Esophagus (tissue), 2 donors: Measurements from ENCODE around the gene SPAG16. TPM values are rescaled to one million over a fixed set of nuclear protein-coding genes. Genes with fewer than 3 reads are reported as not detected.
A peak's percentile ranks its signal among the peaks of the same experiment; 100 is the strongest.

Experiments used
- H3K27ac ChIP-seq, 2 donors: one replicate each; pipeline ENCODE4 v1.5.1; 2013; ENCODE audit warnings: low read depth in 2 of 2, mild to moderate bottlenecking in 2 of 2, inconsistent platforms in 1 of 2, low read length in 1 of 2, moderate library complexity in 1 of 2
- H3K27me3 ChIP-seq, 2 donors: one replicate each; pipeline ENCODE4 v1.6.1; 2013; ENCODE audit warnings: low read length in 2 of 2, control low read depth in 1 of 2, mild to moderate bottlenecking in 1 of 2; ENCODE audit not compliant: insufficient read depth in 2 of 2, control insufficient read depth in 1 of 2
- H3K36me3 ChIP-seq, 2 donors: one replicate each; pipeline ENCODE4 v1.6.1; 2013; ENCODE audit warnings: low read length in 1 of 2; ENCODE audit not compliant: control insufficient read depth in 2 of 2, insufficient read depth in 2 of 2
- H3K4me1 ChIP-seq, 2 donors: one replicate each; pipeline ENCODE4 v1.6.1; 2013; ENCODE audit warnings: low read length in 1 of 2; ENCODE audit not compliant: control insufficient read depth in 2 of 2, insufficient read depth in 2 of 2
- H3K4me3 ChIP-seq, 2 donors: one replicate each; pipeline ENCODE4 v1.5.1; 2013; ENCODE audit warnings: low read length in 2 of 2, mild to moderate bottlenecking in 2 of 2, low read depth in 1 of 2, moderate library complexity in 1 of 2
- H3K9me3 ChIP-seq, 2 donors: one replicate each; pipeline ENCODE4 v1.6.1; 2013; ENCODE audit warnings: mild to moderate bottlenecking in 2 of 2, low read depth in 1 of 2, low read length in 1 of 2, moderate library complexity in 1 of 2; ENCODE audit not compliant: control insufficient read depth in 2 of 2, insufficient read depth in 1 of 2
- WGBS, 2 donors: extraction: QIAGEN DNeasy Blood & Tissue Kit; methylation state at CpG; one replicate each; pipeline ENCODE4 v1.1.7; 2013; 5-methylcytosine and 5-hydroxymethylcytosine counted together
- polyA plus RNA-seq, 2 donors: library from polyadenylated mRNA; stranded (reverse); fragments of 200-250 nt; gene quantifications; one replicate each; pipeline ENCODE4 v1.2.3, GENCODE V29; 2013
- donor health status: healthy with polysubstance abuse.
- donor health status: Bipolar disorder and iron deficiency.

Gene SPAG16
- polyA plus RNA-seq, 2 donors, result 20.4 to 21.2 TPM

DNA sequence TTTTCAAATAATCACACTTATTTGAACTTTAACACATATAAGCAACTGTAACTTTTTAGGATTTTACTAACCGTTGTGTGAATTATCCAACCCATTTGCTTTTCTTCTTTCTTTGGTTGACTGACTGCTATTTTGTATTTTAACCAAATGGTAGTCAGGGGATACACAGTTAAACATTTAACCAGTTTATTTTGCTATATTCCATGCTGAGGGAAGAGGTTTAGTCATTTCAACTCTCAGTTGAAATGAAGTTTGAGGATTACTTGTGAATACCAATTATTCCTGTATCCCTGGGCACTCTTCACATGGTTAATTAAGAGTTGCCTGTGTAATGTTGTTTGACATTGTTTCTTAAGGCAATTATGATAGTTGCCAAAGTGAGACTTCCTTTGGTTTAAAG lies 1.9 kb downstream of the SPAG16 start:
- no peaks in the 10 kb centered on the region for H3K27me3 ChIP-seq
- no peaks in the 10 kb centered on the region for H3K9me3 ChIP-seq
- H3K27ac ChIP-seq, result no peak overlapping the region
- no peak overlapping the region for H3K4me3 ChIP-seq
- H3K4me1 ChIP-seq, result no peaks in the 10 kb centered on the region
- no peaks in the 10 kb centered on the region for H3K36me3 ChIP-seq
- 52 to 58% methylated on average over 1 of the region's 1 CpG for WGBS, 2 donors

DNA sequence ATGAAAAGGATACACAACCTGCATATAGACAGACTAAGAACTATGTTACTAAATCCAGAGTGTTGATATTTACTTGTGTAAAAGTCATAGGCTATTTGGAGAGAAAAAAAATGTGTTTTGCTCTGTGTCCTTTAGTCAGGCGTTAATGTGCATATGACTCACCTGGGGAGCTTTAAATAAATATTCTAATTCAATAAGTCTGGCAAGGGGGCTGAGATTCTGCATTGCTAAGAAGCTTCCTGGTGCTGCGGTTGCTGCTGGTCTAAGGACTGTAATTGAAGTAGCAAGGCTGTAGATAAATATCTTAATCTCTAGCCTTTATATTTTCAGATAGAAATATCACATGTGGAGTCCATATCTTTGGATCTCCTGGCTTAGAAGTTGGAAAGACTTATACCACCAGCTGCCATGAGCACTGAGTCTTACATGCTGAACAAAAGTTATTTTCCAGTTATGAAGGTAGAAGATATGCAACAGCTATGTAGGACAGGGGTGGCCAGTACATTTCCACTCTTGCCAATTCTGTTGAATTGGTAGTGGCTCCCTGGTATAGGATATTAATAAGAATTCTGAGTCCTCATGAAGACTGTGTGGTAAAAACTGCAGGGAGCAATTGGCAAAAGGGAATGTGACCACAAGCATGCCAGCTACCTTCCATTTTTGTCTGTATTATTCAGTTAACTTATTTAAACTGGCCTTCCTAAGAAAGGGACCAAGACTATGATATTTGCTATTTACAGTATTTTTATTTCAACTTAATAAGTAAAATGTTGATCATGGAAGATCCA lies 4.8 kb downstream of the SPAG16 start:
- WGBS, 2 donors, result 37 to 53% methylated on average over 2 of the region's 2 CpGs
- Histone ChIP-seq H3K27ac (no peak overlapping the region), H3K9me3 (no peaks in the 10 kb centered on the region), H3K36me3 (no peaks in the 10 kb centered on the region), H3K4me3 (no peak overlapping the region), H3K4me1 (no peaks in the 10 kb centered on the region), H3K27me3 (no peaks in the 10 kb centered on the region)

DNA sequence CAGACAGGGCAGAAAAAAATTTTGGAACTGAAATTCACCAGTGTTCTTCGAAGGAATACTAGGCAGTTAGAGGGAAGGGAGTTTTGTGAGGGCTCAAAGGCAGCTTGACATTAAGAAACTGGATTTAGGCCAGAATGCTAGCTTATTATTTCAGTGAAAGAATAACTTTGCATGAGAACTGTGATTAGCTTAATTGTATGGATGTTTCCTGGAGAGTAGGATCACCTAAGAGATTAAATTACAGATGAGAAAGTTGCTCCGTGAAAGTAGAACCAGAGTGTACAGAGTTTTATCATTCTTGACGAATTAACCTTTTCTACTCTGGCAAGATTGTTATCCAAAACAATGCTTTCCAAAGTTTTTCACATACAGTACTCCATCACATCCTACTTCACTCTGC lies 6.2 kb downstream of the SPAG16 start:
- peak overlapping the region in 1 of 2 donors; percentile 38 for H3K27ac ChIP-seq
- 60 to 74% methylated on average over 3 of the region's 3 CpGs for WGBS, 2 donors
- H3K4me3 ChIP-seq, result no peak overlapping the region
- H3K9me3 ChIP-seq, result no peaks in the 10 kb centered on the region
- no peaks in the 10 kb centered on the region for H3K27me3 ChIP-seq
- H3K4me1 ChIP-seq, result no peaks in the 10 kb centered on the region
- H3K36me3 ChIP-seq, result no peaks in the 10 kb centered on the region

DNA sequence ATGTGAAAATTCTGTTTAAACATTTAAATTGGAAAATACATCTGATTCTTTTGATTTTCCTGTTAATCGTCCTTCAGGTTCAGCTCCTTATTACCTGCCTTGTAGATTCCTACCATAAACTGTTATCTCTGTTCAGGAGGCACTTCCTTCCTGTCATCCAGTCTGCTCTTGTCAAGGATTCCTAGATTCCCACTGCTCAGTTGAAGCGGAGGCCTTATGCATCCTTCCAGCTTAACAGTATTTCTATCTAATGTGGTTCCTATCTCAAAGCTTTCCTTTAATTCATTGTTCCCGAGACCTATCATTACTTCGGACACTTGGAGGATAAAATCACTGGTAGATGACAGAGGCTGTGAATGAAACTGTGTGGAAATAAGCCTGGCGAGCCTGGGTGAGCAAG lies 12.0 kb downstream of the SPAG16 start:
- peaks cover 0 to 4% of the 10 kb centered on the region in 2 donors for H3K36me3 ChIP-seq
- no peaks in the 10 kb centered on the region for H3K27me3 ChIP-seq
- H3K4me3 ChIP-seq, result no peak overlapping the region
- no peaks in the 10 kb centered on the region for H3K9me3 ChIP-seq
- no peak overlapping the region for H3K27ac ChIP-seq
- WGBS, 2 donors, result 91 to 96% methylated on average over 5 of the region's 5 CpGs
- H3K4me1 ChIP-seq, result no peaks in the 10 kb centered on the region

DNA sequence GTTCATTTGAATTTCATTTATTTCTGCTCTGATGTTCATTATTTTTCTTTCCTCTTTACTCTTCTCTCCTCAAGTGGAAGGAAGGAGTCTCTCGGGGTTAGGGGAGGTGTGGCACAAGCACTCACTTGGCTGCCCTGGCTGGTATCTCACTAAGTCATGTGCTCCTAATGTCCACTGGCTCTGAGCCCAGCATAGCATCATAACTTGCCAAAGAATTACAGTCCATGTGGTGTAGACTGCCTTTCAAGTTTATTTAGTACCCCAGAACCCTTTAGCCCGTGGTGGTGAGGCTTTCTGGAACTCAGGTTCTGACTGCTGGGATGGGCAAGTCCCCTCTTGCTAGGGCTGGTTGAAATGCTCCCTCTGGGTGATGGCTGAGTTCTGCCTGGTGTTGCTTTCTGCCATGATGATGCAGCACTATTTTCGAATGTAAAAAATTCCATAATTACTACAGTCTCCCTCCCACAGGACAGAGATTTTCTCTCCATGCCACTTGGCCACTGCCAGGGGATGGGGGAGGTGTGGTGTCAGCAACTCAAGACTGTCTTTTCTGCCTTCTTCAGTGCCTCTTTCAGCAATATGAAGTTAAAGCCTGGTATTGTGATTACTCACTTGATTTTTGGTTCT lies 22.2 kb downstream of the SPAG16 start:
- Histone ChIP-seq H3K36me3 (no peaks in the 10 kb centered on the region), H3K9me3 (no peaks in the 10 kb centered on the region), H3K27me3 (no peaks in the 10 kb centered on the region), H3K27ac (no peak overlapping the region), H3K4me1 (no peaks in the 10 kb centered on the region), H3K4me3 (no peak overlapping the region)
- WGBS, 2 donors, result 40 to 42% methylated on average over 3 of the region's 3 CpGs

DNA sequence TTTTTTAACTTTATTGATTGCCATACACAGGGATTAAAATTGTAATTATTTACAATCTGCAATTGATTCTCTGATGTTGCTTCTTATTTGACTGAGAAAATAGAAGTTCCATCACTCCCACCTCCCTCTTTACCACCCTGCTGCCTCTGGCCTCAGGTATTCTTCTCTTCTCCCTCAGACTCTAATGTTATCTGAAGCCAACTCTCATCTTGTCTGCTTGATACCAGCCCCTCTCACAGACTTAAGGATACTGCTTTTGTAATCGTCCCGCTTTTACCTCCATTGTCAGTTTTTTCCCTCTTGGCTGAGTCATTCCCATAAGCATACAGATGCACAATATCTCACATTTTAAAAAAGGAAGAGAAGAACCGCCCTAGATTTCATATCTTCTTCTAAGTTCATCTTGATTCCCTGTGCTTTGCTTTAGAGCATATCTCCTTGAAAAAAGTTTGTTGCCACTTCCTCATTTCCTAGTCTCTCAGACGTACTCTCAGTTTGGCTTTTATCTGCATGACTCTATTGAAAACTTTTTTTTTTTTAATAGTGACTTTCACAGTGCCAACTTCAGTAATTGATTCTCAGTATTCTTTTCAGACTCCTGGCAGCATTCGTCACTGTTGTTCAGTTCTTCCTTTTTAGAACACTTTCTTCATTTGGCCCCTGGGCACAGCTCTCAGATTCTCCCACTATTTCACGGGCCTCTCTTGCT lies 31.1 kb downstream of the SPAG16 start:
- H3K36me3 ChIP-seq, result peaks cover 0 to 5% of the 10 kb centered on the region in 2 donors
- no peaks in the 10 kb centered on the region for H3K4me1 ChIP-seq
- 68 to 73% methylated on average over 6 of the region's 6 CpGs for WGBS, 2 donors
- H3K27ac ChIP-seq, result peak overlapping the region in 1 of 2 donors; percentile 21
- no peaks in the 10 kb centered on the region for H3K9me3 ChIP-seq
- no peaks in the 10 kb centered on the region for H3K27me3 ChIP-seq
- no peak overlapping the region for H3K4me3 ChIP-seq

DNA sequence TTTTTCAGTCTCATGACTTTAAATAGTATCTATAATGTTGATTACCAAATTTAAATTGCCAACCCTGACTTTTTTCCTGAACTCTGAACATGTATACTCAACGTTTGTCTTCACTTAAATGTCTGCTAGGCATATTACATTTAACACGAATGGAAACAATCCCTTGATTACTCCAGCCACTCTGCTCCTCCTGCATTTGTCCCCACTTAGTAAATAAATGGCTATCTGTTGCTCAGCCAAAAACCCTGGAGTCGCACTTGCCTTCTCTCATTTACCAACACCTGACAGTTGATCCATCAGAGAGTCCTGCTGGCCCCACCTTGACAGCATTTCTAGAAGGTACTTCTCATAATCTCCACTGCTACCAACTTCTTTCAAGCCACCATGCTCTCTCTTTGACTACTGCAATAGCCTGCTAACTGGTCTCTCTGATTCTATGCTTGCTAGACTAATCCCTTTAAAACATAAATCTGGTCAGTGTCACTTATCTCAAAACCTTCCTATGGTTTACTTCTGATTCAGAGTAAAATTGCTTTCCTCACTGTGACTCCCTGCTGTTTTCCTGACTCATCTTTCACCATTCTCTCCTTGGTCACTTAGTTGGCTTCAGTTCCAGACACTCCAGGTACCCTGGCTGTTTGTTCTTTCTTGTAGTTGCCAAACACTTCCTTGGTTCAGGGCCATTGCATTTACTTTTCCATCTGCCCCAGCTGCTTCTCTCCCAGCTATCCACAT lies 31.9 kb downstream of the SPAG16 start:
- Histone ChIP-seq H3K9me3 (no peaks in the 10 kb centered on the region), H3K4me3 (no peak overlapping the region), H3K4me1 (no peaks in the 10 kb centered on the region), H3K36me3 (peaks cover 0 to 5% of the 10 kb centered on the region in 2 donors), H3K27ac (peak overlapping the region in 1 of 2 donors; percentile 31), H3K27me3 (no peaks in the 10 kb centered on the region)
- 74 to 81% methylated on average over 3 of the region's 3 CpGs for WGBS, 2 donors

DNA sequence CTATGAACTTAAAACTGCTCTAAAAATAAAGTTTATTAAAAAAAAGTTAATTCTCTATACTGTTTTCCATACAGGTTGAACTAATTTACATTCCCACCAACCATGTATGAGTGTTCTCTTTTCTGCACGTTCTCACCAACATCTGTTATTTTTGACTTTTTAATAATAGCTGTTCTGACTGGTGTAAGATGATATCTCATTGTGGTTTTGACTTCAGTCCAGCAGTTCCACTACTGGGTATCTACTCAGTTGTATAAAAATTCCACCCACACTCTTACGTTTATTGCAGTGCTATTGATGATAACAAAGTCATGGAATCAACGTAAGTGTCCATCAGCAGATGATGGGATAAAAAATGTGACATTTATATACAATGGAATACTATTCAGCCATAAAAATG lies 33.7 kb downstream of the SPAG16 start:
- 68 to 77% methylated on average over 3 of the region's 3 CpGs for WGBS, 2 donors
- Histone ChIP-seq H3K4me1 (no peaks in the 10 kb centered on the region), H3K4me3 (no peak overlapping the region), H3K36me3 (peaks cover 0 to 5% of the 10 kb centered on the region in 2 donors), H3K27me3 (no peaks in the 10 kb centered on the region), H3K27ac (no peak overlapping the region), H3K9me3 (no peaks in the 10 kb centered on the region)

DNA sequence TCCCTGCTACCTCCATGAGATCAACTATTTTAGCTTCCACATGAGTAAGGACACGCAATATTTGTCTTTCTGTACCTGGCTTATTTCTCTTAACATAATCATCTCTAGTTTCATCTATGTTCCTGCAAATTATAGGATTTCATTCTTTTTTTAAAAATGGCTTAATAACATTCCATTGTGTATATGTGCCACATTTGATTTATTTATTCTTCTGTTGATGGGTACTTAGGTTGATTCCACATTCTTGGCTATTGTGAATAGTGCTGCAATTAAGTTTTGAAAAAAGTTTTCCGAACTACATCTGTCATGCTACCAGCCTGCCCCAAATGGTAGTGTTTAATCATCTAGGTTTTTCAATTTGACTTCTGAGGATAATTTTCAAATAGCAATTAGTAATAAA lies 36.3 kb downstream of the SPAG16 start:
- H3K36me3 ChIP-seq, result peaks cover 0 to 5% of the 10 kb centered on the region in 2 donors
- 91 to 97% methylated on average over 2 of the region's 2 CpGs for WGBS, 2 donors

More for the DNA sequence above, 36.3 kb downstream of the SPAG16 start:
- no peaks in the 10 kb centered on the region for H3K27me3 ChIP-seq
- H3K27ac ChIP-seq, result no peak overlapping the region
- no peaks in the 10 kb centered on the region for H3K9me3 ChIP-seq
- H3K4me3 ChIP-seq, result no peak overlapping the region
- no peaks in the 10 kb centered on the region for H3K4me1 ChIP-seq
